Raji (cell line): ENCODE data around the gene C1QL1.

Experiments
- POLR2A ChIP-seq: IDR thresholded peaks from 2 replicates; pipeline ENCODE4 v1.6.1; 2011; ENCODE audit warnings: low read depth, low read length, control low read depth; ENCODE audit not compliant: insufficient read depth

The C1QL1 gene

DNA sequence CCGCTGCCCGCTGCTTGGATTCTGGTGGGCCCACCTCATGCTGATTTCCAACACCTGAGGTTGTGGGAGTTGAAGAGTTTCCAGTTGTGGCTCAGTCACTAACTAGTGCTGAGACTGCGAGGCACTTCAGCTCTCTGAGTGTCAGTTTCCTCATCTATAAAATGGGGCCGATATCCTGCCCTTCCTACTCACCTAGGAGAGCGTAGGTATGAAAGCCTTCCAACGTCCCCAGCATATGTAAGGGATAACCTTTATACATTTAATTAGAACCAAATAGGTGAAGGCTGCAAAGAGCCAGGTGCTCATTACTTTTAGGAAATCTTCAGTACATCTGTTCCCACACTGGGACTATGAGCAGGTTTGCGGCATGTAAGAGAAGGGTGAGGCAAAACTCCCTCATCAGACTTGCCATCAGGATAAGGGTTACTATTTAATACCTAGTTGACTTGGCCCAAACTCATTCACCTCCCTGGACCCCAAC lies 19.7 kb downstream of the C1QL1 start:
- no peak for TF ChIP-seq POLR2A

GRCh38 chr17:44947461-44948314 lies 20.4 kb downstream of the C1QL1 start, which contains the start of gene KIF18B:
Gene KIF18B, minus strand, starts transcription at chr17:44947773. Its CDS starts 11,429 bp downstream, at chr17:44936344.
- TF ChIP-seq POLR2A, result peak; percentile 99

GRCh38 chr17:44942456-44942855 lies 25.6 kb downstream of the C1QL1 start:
- no peak for TF ChIP-seq POLR2A

- TF ChIP-seq POLR2A, result no peak
Measured at GRCh38 chr17:44941712-44942331, 26.3 kb downstream of the C1QL1 start.

DNA sequence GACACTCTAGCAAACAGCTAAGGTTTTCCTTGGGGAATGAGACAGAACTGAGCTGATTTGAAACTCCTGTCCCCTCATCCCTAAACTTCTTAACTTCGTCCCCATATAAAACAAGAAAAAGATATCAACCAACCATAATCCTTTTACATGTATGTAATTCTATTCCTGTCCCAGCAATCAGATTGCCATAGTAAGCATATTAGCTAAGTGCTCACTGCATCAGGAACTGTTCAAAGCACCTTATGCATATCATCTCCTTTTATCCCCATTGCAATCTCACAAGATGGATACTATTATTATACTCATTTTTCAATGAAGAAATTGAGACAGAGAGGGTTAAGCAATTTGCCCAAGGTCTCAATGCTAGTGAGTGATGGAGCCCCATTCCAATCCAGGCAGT lies 27.3 kb downstream of the C1QL1 start:
- no peak for TF ChIP-seq POLR2A

- TF ChIP-seq POLR2A, result no peak
Measured at GRCh38 chr17:44940317-44940716, 27.8 kb downstream of the C1QL1 start.

DNA sequence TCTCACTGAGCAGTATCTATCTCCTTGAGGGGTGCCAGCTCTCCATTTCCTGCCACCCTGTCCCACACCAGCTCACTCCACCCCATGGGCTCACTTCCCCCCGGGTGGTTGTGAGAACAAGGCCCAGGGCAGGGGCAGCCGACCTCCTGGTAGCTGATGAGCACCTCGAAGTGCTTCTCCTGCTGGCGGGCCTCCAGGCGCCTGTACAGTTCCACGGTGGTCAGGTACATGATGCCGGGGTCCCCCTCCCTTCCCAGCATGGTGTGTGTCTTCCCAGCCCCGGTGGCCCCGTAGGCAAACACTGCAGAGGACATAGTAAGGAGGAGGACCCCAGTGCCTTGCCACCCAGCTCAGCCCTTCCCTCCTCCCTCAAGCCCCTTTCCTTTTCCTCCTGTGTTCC lies 33.0 kb downstream of the C1QL1 start:
- TF ChIP-seq POLR2A, result no peak

DNA sequence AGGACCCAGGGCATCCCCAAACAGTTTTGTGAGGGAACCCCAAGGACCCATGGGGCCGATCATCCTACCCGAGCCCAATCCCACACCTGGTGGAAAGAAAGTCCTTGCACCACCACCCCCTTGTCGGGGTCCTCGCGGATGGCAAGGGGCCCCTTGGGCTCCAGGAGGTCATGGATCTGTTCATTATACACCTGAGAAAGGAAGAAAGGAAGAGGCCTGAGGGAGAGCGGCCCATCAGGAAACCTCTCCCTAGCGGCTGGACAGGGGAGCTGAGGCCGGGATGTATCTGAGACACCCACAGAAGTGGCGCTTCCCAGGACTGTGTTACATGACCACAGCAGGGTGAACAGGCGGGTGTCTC lies 33.4 kb downstream of the C1QL1 start:
- no peak for TF ChIP-seq POLR2A

- no peak for TF ChIP-seq POLR2A
Measured at GRCh38 chr17:44933824-44934744, 34.0 kb downstream of the C1QL1 start.

- no peak for TF ChIP-seq POLR2A
Measured at GRCh38 chr17:44932787-44933097, 35.4 kb downstream of the C1QL1 start.

- no peak for TF ChIP-seq POLR2A
Measured at GRCh38 chr17:44932096-44932786, 35.9 kb downstream of the C1QL1 start.

DNA sequence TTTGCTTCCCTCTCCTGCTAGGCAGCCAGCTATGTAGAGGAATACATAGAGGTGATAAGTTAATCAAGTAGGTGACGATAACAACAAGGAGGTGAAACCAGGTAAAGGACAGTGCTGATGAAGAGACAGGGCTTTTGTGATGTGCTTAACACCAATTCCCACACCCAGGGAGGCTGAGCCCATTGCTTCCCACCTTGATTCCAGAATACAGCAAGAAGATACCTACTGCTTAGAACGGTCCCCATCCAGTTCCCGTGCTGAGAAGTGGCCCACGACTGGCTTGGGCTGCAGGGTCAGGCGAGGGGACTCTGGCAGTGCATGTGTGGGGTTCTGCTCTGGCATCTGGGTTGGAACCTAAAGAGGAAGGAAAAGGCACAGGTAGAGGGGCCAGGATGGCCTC lies 36.7 kb downstream of the C1QL1 start:
- TF ChIP-seq POLR2A, result no peak

GRCh38 chr17:44930667-44931066 lies 37.4 kb downstream of the C1QL1 start:
- no peak for TF ChIP-seq POLR2A

GRCh38 chr17:44928950-44929720 lies 39.0 kb downstream of the C1QL1 start:
- no peak for TF ChIP-seq POLR2A
